GM12874 (cell line): ENCODE measurements around the gene TMEM165.

Source experiments
- CTCF ChIP-seq: IDR thresholded peaks from 2 replicates; pipeline ENCODE4 v1.5.1; 2011; ENCODE audit warnings: low read depth, mild to moderate bottlenecking, control low read depth, low read length, moderate library complexity; ENCODE audit not compliant: insufficient read depth

The TMEM165 gene

GRCh38 chr4:55437823-55438222 lies 42.1 kb downstream of the TMEM165 start:
- no peak for TF ChIP-seq CTCF

GRCh38 chr4:55438314-55438713 lies 42.6 kb downstream of the TMEM165 start:
- TF ChIP-seq CTCF, result no peak

- no peak for TF ChIP-seq CTCF
These were observed 43.3 kb downstream of the TMEM165 start for GRCh38 chr4:55439023-55439422.

- TF ChIP-seq CTCF, result no peak
These were observed 45.0 kb downstream of the TMEM165 start for GRCh38 chr4:55440786-55441185.

- TF ChIP-seq CTCF, result no peak
These were observed 46.8 kb downstream of the TMEM165 start for GRCh38 chr4:55442541-55442940.

GRCh38 chr4:55444827-55445226 lies 49.1 kb downstream of the TMEM165 start:
- TF ChIP-seq CTCF, result no peak

GRCh38 chr4:55445921-55446577 lies 50.3 kb downstream of the TMEM165 start:
- TF ChIP-seq CTCF, result no peak
